Prostate gland (tissue), 2 donors: ENCODE data around the gene DCHS2. TPM values are rescaled to one million over a fixed set of nuclear protein-coding genes. Genes with fewer than 3 reads are reported as not detected.

Experiments
- DNase-seq: peaks from one replicate; pipeline ENCODE4 v3.0.0-alpha.2; 2019; ENCODE audit warnings: low spot score
- H3K27ac ChIP-seq, 2 donors: fragments of 200-600 bp; sonication (generic); 2 replicates each; pipeline ENCODE4 v1.5.1; 2017 to 2019
- H3K27me3 ChIP-seq: fragments of 200-600 bp; sonication (generic); replicated peaks from 2 replicates; pipeline ENCODE4 v1.5.1; 2019; ENCODE audit not compliant: insufficient read depth
- H3K36me3 ChIP-seq, 2 donors: fragments of 200-600 bp; sonication (generic); 1 replicate in 1 of 2; 2 replicates in 1 of 2; pipeline versions ENCODE4 v1.5.1 to v1.8.1; 2017 to 2019
- H3K4me1 ChIP-seq: fragments of 200-600 bp; sonication (generic); replicated peaks from 2 replicates; pipeline ENCODE4 v1.5.1; 2019
- H3K4me3 ChIP-seq, 2 donors: fragments of 200-600 bp; sonication (generic); 2 replicates each; pipeline ENCODE4 v1.5.1; 2017 to 2019
- H3K9me3 ChIP-seq: fragments of 200-600 bp; sonication (generic); 2 replicates; pipeline ENCODE4 v1.5.1; 2017
- CTCF ChIP-seq, 4 experiments: fragments of 200-600 bp in 2 of 4; fragments of 450-650 bp in 2 of 4; sonication (generic) in 2 of 4; IDR thresholded peaks; 1 replicate in 3 of 4; 2 replicates in 1 of 4; pipeline ENCODE4 v1.5.1; 2016 to 2019; ENCODE audit warnings: antibody characterized with exemption in 4 of 4, mild to moderate bottlenecking in 2 of 4, moderate library complexity in 2 of 4
- POLR2A ChIP-seq: fragments of 450-650 bp; IDR thresholded peaks from one replicate; pipeline ENCODE4 v1.6.1; 2016; ENCODE audit warnings: antibody characterized with exemption, mild to moderate bottlenecking
- POLR2AphosphoS5 ChIP-seq: sonication (generic); formaldehyde crosslinking; IDR thresholded peaks from one replicate; pipeline ENCODE4 v1.6.1; 2017; ENCODE audit warnings: antibody characterized with exemption
- WGBS: methylation state at CpG from one replicate; pipeline ENCODE4 v1.1.5; 2018; 5-methylcytosine and 5-hydroxymethylcytosine counted together
- intact Hi-C: fragments of 100-400 bp; cut with DNase I; formaldehyde crosslinking; loops from one replicate; pipeline ENCODE4 v1.14.2; 2022
- total RNA-seq, 2 donors: library from RNA; depleted of rRNA; stranded (reverse); fragments of >200 nt; gene quantifications; one replicate each; pipeline ENCODE4 v1.1.0, GENCODE V29; 2016

Gene DCHS2
- total RNA-seq, 2 donors from 2014 or later: 1.8 to 2.2 TPM

GRCh38 chr4:154455111-154455510 lies 36.5 kb downstream of the DCHS2 start:
- Histone ChIP-seq H3K27me3 (no peaks in the 10 kb centered on the region), H3K27ac (no peak overlapping the region), H3K4me1 (no peaks in the 10 kb centered on the region), H3K9me3 (no peaks in the 10 kb centered on the region), H3K4me3 (no peak overlapping the region), H3K36me3 (no peaks in the 10 kb centered on the region)
- intact Hi-C loops: no loop called here
- TF ChIP-seq CTCF (IDR thresholded peaks at IDR 0.05): no peak
- TF ChIP-seq POLR2AphosphoS5: no peak
- TF ChIP-seq POLR2A: no peak
- WGBS: 22% methylated on average over 1 of the region's 1 CpG
- DNase-seq: no peak

GRCh38 chr4:154454710-154455109 lies 36.9 kb downstream of the DCHS2 start:
- no peak for DNase-seq
- intact Hi-C loops: no loop called here
- Histone ChIP-seq H3K4me1 (no peaks in the 10 kb centered on the region), H3K36me3 (no peaks in the 10 kb centered on the region), H3K27ac (no peak overlapping the region), H3K4me3 (no peak overlapping the region), H3K9me3 (no peaks in the 10 kb centered on the region), H3K27me3 (no peaks in the 10 kb centered on the region)
- TF ChIP-seq POLR2AphosphoS5: no peak
- TF ChIP-seq CTCF (IDR thresholded peaks at IDR 0.05): no peak
- no peak for TF ChIP-seq POLR2A

- DNase-seq: no peak
- intact Hi-C loops: no loop called here
- TF ChIP-seq POLR2AphosphoS5 (no peak), CTCF (IDR thresholded peaks at IDR 0.05) (no peak), POLR2A (no peak)
- H3K9me3 ChIP-seq: no peaks in the 10 kb centered on the region
- H3K27me3 ChIP-seq: no peaks in the 10 kb centered on the region
- no peaks in the 10 kb centered on the region for H3K4me1 ChIP-seq
- 72% methylated on average over 5 of the region's 5 CpGs for WGBS
- H3K36me3 ChIP-seq: no peaks in the 10 kb centered on the region
- H3K4me3 ChIP-seq: no peak overlapping the region
- H3K27ac ChIP-seq: no peak overlapping the region
Observed at GRCh38 chr4:154452798-154453346, 38.7 kb downstream of the DCHS2 start.

- no peak for TF ChIP-seq POLR2A
- no peak for TF ChIP-seq CTCF (IDR thresholded peaks at IDR 0.05)
- no peak for TF ChIP-seq POLR2AphosphoS5
- no peak for DNase-seq
- WGBS: 71% methylated on average over 1 of the region's 1 CpG
Observed at GRCh38 chr4:154450966-154451365, 40.6 kb downstream of the DCHS2 start.

GRCh38 chr4:154444958-154445357 lies 46.6 kb downstream of the DCHS2 start:
- no peak for DNase-seq
- no peak for TF ChIP-seq POLR2A
- no peak for TF ChIP-seq POLR2AphosphoS5
- TF ChIP-seq CTCF (IDR thresholded peaks at IDR 0.05): no peak
- 84% methylated on average over 2 of the region's 2 CpGs for WGBS
- Histone ChIP-seq H3K4me3 (no peak overlapping the region), H3K27ac (no peak overlapping the region), H3K9me3 (no peaks in the 10 kb centered on the region), H3K27me3 (no peaks in the 10 kb centered on the region), H3K4me1 (no peaks in the 10 kb centered on the region), H3K36me3 (no peaks in the 10 kb centered on the region)
- intact Hi-C loops: no loop called here

More at GRCh38 chr4:154450966-154451365, 40.6 kb downstream of the DCHS2 start:
- H3K4me1 ChIP-seq: no peaks in the 10 kb centered on the region
- no peak overlapping the region for H3K27ac ChIP-seq
- H3K27me3 ChIP-seq: no peaks in the 10 kb centered on the region
- H3K4me3 ChIP-seq: no peak overlapping the region
- no peaks in the 10 kb centered on the region for H3K9me3 ChIP-seq
- no peaks in the 10 kb centered on the region for H3K36me3 ChIP-seq
- intact Hi-C loops: no loop called here
